ENCODE measurements around the gene XPO6.

- no peak for TF ChIP-seq CTCF (IDR thresholded peaks at IDR 0.05)
- no peak for TF ChIP-seq POLR2A (IDR thresholded peaks at IDR 0.05)
These were observed 153.8 kb downstream of the XPO6 start for GRCh38 chr16:28057949-28058348.
